ENCODE measurements around the gene SUN1. TPM values are rescaled to one million over a fixed set of nuclear protein-coding genes. Genes with fewer than 3 reads are reported as not detected.

SUN1 gene
- total RNA-seq, 5 donors from 2014 or later (not counting 1 experiment from before 2014, with no cell fraction given) = 90.8 to 299 (median 279) TPM

DNA sequence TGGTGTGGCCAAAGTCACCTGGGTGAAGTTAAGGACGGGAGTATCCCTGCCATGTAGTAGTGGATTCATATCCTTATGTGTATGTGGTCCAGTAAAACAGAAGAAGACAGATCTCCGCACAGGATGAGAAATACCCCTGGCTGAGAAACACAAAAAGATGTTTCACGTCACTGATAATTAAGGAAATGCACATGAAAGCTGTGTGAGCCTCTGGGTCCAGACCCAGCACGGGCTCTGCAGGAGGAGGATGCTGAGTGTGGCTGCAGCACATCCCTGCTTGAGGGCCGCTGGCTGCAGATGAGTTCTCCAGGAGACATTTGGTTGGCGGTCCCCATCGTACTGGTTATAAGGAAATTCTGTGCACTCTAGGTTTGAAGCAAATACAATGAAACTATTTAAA lies 8.2 kb upstream of the SUN1 start:
- H3K27me3 ChIP-seq (replicated peaks in 1 of 2; ENCODE audit: control insufficient read depth in 2 of 2, extremely low read depth in 1 of 2, insufficient read depth in 2 of 2, low read length in 1 of 2) = no peaks in the 10 kb centered on the region
- Mint-ChIP-seq H3K27ac (peak overlapping the region in 1 of 2 donors; percentile 5), H3K36me3 (peaks cover 33% of the 10 kb centered on the region), H3K27me3 (no peaks in the 10 kb centered on the region), H3K9me3 (no peaks in the 10 kb centered on the region), H3K4me3 (no peak overlapping the region), H3K4me1 (peaks cover 56 to 74% (median 72%) of the 10 kb centered on the region in 3 donors)
- POLR2A ChIA-PET = no interaction called here
- ATAC-seq (replicated peaks in 1 of 4) (no peak), DNase-seq (no peak)
- WGBS (ENCODE audit: insufficient coverage) = 93% methylated on average over 4 of the region's 7 CpGs
- peaks cover 0 to 4% of the 10 kb centered on the region in 2 experiments for H3K4me1 ChIP-seq (ENCODE audit: control insufficient read depth in 1 of 2, extremely low read depth in 1 of 2, insufficient read depth in 2 of 2, low read length in 2 of 2)
- CTCF ChIA-PET = no interaction called here
- H3K4me3 ChIP-seq (ENCODE audit: control insufficient read depth in 1 of 2, extremely low read depth in 1 of 2, low read length in 1 of 2) = no peak overlapping the region
- H3K36me3 ChIP-seq (ENCODE audit: control insufficient read depth in 2 of 2, extremely low read depth in 1 of 2, insufficient read depth in 1 of 2, low read length in 1 of 2) = peaks cover 10 to 15% of the 10 kb centered on the region in 2 donors
- no peak overlapping the region for H3K27ac ChIP-seq (ENCODE audit: low read length)
- no peaks in the 10 kb centered on the region for H3K9me3 ChIP-seq

DNA sequence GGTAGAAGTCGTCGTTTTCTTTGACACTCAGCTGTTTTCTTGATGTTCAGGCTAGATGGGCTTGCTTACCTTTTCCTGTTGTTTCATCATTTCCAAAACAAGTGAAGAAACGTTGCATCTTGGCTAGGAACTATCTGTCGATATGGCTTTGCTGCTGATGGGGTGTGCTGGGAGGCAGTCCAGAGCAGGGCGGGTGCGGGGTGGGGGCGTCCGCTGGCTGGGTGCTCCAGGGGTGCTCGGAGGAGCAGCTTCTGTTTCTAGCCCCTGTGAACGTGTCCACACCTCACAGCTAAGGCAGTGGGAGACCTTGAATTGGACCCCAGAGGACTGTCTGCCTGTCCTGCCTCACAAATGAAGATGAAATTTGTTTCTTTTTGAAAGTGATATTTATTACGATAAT lies 7.6 kb upstream of the SUN1 start:
- H3K36me3 Mint-ChIP-seq = peaks cover 30% of the 10 kb centered on the region
- CTCF ChIA-PET = interaction anchor here in 1 of 2 donors (0.6 kb wide), 1 partner anchor 85 kb away, joined by 5 read pairs; no protein-coding TSS in a partner anchor

DNA sequence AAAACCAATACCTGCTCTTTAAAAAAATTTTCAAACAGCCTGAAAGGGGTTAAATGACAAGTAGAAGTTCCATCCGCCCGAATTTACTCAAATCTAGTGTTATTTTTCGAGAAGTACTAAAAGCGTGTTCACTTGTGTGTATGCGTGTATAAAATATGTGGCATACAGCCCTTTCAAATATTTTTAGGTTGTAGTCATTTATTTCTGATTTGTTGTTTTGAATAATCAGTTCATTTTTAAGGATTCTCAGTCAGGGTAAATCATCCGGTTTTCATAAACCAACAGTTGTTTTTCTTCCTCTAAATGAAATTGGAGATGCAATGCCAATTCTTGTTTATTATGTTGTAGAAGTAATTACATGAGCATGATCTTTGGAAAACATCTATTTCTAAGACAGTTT lies 6.9 kb upstream of the SUN1 start:
- Histone ChIP-seq H3K36me3 (ENCODE audit: control insufficient read depth in 2 of 2, extremely low read depth in 1 of 2, insufficient read depth in 1 of 2, low read length in 1 of 2) (peaks cover 10 to 15% of the 10 kb centered on the region in 2 donors), H3K9me3 (no peaks in the 10 kb centered on the region), H3K27me3 (replicated peaks in 1 of 2; ENCODE audit: control insufficient read depth in 2 of 2, extremely low read depth in 1 of 2, insufficient read depth in 2 of 2, low read length in 1 of 2) (no peaks in the 10 kb centered on the region), H3K4me3 (ENCODE audit: control insufficient read depth in 1 of 2, extremely low read depth in 1 of 2, low read length in 1 of 2) (no peak overlapping the region), H3K4me1 (ENCODE audit: control insufficient read depth in 1 of 2, extremely low read depth in 1 of 2, insufficient read depth in 2 of 2, low read length in 2 of 2) (peaks cover 2 to 9% of the 10 kb centered on the region in 2 experiments), H3K27ac (ENCODE audit: low read length) (no peak overlapping the region)
- H3K27me3 Mint-ChIP-seq = no peaks in the 10 kb centered on the region
- H3K4me3 Mint-ChIP-seq = no peak overlapping the region
- WGBS (ENCODE audit: insufficient coverage) = 100% methylated on average over 3 of the region's 6 CpGs
- CTCF ChIA-PET = interaction anchor here in 1 of 2 donors (0.6 kb wide), 1 partner anchor 84 kb away, joined by 5 read pairs; no protein-coding TSS in a partner anchor
- DNase-seq = no peak
- H3K4me1 Mint-ChIP-seq = peaks cover 53 to 74% (median 71%) of the 10 kb centered on the region in 3 donors
- peaks cover 27% of the 10 kb centered on the region for H3K36me3 Mint-ChIP-seq
- no peaks in the 10 kb centered on the region for H3K9me3 Mint-ChIP-seq
- ATAC-seq (replicated peaks in 1 of 4) = no peak
- H3K27ac Mint-ChIP-seq = no peak overlapping the region
- POLR2A ChIA-PET = no interaction called here

More for the DNA sequence above, 7.6 kb upstream of the SUN1 start:
- H3K9me3 ChIP-seq = no peaks in the 10 kb centered on the region
- Mint-ChIP-seq H3K27ac (peak overlapping the region in 1 of 2 donors; percentile 28), H3K4me1 (peaks cover 53 to 74% (median 71%) of the 10 kb centered on the region in 3 donors), H3K4me3 (no peak overlapping the region), H3K27me3 (no peaks in the 10 kb centered on the region), H3K9me3 (no peaks in the 10 kb centered on the region)
- no peak for DNase-seq
- ATAC-seq (replicated peaks in 1 of 4) = no peak
- H3K4me1 ChIP-seq (ENCODE audit: control insufficient read depth in 1 of 2, extremely low read depth in 1 of 2, insufficient read depth in 2 of 2, low read length in 2 of 2) = peaks cover 0 to 4% of the 10 kb centered on the region in 2 experiments
- no peak overlapping the region for H3K27ac ChIP-seq (ENCODE audit: low read length)
- H3K36me3 ChIP-seq (ENCODE audit: control insufficient read depth in 2 of 2, extremely low read depth in 1 of 2, insufficient read depth in 1 of 2, low read length in 1 of 2) = peaks cover 10 to 15% of the 10 kb centered on the region in 2 donors
- WGBS (ENCODE audit: insufficient coverage) = 90% methylated on average over 10 of the region's 11 CpGs
- POLR2A ChIA-PET = no interaction called here
- H3K4me3 ChIP-seq (ENCODE audit: control insufficient read depth in 1 of 2, extremely low read depth in 1 of 2, low read length in 1 of 2) = no peak overlapping the region
- H3K27me3 ChIP-seq (replicated peaks in 1 of 2; ENCODE audit: control insufficient read depth in 2 of 2, extremely low read depth in 1 of 2, insufficient read depth in 2 of 2, low read length in 1 of 2) = no peaks in the 10 kb centered on the region

DNA sequence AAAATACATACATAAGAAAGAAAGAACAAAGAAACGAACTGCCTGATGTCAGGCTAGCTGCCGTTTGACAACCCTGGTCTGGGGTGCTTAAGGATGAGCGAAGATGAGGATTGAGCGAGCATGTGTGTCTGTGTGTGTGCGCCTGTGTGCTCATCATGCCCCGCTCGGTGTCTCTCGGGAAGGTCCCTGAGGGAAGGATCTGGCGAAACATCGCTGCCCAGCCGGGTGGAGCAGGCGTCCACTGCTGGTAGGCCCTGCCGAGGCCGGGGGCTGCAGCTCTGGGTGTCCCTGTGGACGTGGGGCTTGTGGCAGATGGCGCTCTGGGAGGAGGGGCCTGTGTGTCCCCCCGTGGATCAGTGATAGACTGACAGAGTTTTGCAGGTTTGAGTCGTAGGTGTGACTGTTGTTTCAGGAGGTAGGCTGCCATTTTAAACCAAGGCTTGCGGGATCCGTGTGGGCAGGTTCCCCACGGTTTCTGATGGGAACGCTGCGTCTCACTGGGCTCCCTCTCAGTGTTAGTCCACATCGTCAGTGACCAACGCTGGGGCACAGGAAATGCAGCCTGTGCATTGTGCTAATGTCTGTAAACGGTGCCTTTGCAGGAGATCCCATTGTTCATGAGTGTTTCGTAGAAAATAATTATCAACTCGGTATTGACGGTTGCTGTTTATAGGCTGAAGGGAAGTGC lies 5.9 kb upstream of the SUN1 start:
- POLR2A ChIA-PET = no interaction called here
- Histone ChIP-seq H3K4me3 (ENCODE audit: control insufficient read depth in 1 of 2, extremely low read depth in 1 of 2, low read length in 1 of 2) (no peak overlapping the region), H3K27ac (ENCODE audit: low read length) (no peak overlapping the region), H3K27me3 (replicated peaks in 1 of 2; ENCODE audit: control insufficient read depth in 2 of 2, extremely low read depth in 1 of 2, insufficient read depth in 2 of 2, low read length in 1 of 2) (no peaks in the 10 kb centered on the region), H3K9me3 (no peaks in the 10 kb centered on the region), H3K4me1 (ENCODE audit: control insufficient read depth in 1 of 2, extremely low read depth in 1 of 2, insufficient read depth in 2 of 2, low read length in 2 of 2) (peaks cover 9 to 19% of the 10 kb centered on the region in 2 experiments), H3K36me3 (ENCODE audit: control insufficient read depth in 2 of 2, extremely low read depth in 1 of 2, insufficient read depth in 1 of 2, low read length in 1 of 2) (peaks cover 10 to 15% of the 10 kb centered on the region in 2 donors)
- Mint-ChIP-seq H3K27ac (no peak overlapping the region), H3K4me1 (peaks cover 57 to 75% (median 72%) of the 10 kb centered on the region in 3 donors), H3K27me3 (no peaks in the 10 kb centered on the region), H3K4me3 (no peak overlapping the region), H3K36me3 (peaks cover 21% of the 10 kb centered on the region), H3K9me3 (no peaks in the 10 kb centered on the region)
- CTCF ChIA-PET = no interaction called here
- 89% methylated on average over 24 of the region's 29 CpGs for WGBS (ENCODE audit: insufficient coverage)
- DNase-seq (no peak), ATAC-seq (replicated peaks in 1 of 4) (no peak)

DNA sequence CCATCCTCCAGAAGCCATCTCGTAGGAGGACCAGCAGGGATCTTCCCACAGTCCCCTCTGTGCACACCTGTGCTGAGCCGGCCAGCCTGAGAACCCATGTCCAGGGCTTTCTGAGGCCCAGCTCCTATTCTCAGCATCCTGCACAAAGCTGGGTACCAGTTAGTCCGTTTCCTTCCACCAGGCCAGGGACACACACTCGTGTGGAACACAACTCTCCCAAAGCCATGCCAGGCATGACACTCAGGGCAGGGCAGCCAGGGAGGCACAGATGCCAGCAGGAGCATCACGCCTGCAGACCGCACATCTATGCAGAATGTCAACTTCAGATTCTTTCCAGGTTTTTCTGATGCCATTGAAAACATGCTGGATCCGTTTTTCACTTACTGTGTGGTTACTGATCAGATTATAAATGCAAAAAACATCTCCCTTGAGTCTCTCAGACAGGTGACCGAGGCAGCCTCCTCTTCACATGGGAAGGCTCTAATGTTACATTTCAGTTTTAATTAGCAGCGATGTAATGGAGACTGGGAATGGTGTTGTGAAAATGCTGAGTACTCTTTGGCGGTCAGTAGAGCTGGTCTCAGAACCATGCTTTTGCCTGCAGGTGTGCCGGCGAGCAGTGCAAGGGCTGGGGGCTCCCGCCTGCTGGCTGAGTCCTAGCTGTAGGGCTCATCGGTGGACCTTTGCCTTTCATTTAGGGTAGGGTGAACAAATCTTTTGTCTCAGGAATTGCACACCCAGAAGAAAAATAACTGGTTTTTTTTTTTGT lies 3.3 kb upstream of the SUN1 start:
- H3K4me3 Mint-ChIP-seq = no peak overlapping the region
- no peak overlapping the region for H3K27ac ChIP-seq (ENCODE audit: low read length)
- H3K4me3 ChIP-seq (ENCODE audit: control insufficient read depth in 1 of 2, extremely low read depth in 1 of 2, low read length in 1 of 2) = no peak overlapping the region
- no peak for ATAC-seq (replicated peaks in 1 of 4)
- 95% methylated on average over 12 of the region's 14 CpGs for WGBS (ENCODE audit: insufficient coverage)
- no peaks in the 10 kb centered on the region for H3K27me3 Mint-ChIP-seq
- H3K27ac Mint-ChIP-seq = peak overlapping the region; percentile 36 to 66
- H3K36me3 Mint-ChIP-seq = peaks cover 16% of the 10 kb centered on the region
- peaks cover 0 to 7% of the 10 kb centered on the region in 2 donors for H3K36me3 ChIP-seq (ENCODE audit: control insufficient read depth in 2 of 2, extremely low read depth in 1 of 2, insufficient read depth in 1 of 2, low read length in 1 of 2)
- H3K4me1 Mint-ChIP-seq = peaks cover 59 to 75% (median 71%) of the 10 kb centered on the region in 3 donors
- no peak for DNase-seq
- H3K9me3 Mint-ChIP-seq = no peaks in the 10 kb centered on the region
- no peaks in the 10 kb centered on the region for H3K9me3 ChIP-seq
- CTCF ChIA-PET = interaction anchor here in 1 of 2 donors (1.6 kb wide), 1 partner anchor 12 kb away, joined by 4 read pairs; no protein-coding TSS in a partner anchor
- H3K27me3 ChIP-seq (replicated peaks in 1 of 2; ENCODE audit: control insufficient read depth in 2 of 2, extremely low read depth in 1 of 2, insufficient read depth in 2 of 2, low read length in 1 of 2) = no peaks in the 10 kb centered on the region
- H3K4me1 ChIP-seq (ENCODE audit: control insufficient read depth in 1 of 2, extremely low read depth in 1 of 2, insufficient read depth in 2 of 2, low read length in 2 of 2) = peaks cover 24 to 44% of the 10 kb centered on the region in 2 experiments
- POLR2A ChIA-PET = interaction anchor here in 1 of 2 donors (1.2 kb wide), 1 partner anchor 12 kb away, joined by 3 read pairs; no protein-coding TSS in a partner anchor

DNA sequence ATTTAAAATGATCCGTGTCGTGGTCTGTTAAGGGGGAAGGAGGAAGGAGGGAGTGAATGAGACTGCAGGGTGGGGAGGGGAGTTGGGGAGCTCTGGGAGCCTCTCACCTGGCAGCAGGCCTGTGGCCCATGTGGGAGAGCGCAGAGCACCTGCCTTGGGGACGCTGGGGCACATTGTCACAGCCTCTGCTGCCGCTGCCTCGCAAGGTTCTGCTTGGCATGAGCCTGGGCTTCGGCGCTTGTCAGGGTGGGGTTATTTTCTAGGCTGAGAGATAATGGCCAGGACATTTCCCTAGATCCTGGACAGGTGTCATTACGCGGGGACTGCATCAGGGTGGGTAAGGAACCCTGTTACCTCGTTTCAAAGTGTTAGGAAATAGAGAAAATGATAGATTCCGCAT lies 2.2 kb upstream of the SUN1 start:
- Mint-ChIP-seq H3K36me3 (peaks cover 11% of the 10 kb centered on the region), H3K9me3 (no peaks in the 10 kb centered on the region), H3K27ac (peak overlapping the region; percentile 95 to 99), H3K4me1 (peaks cover 53 to 77% (median 69%) of the 10 kb centered on the region in 3 donors), H3K4me3 (peak overlapping the region in 2 of 3 donors; percentile 34 to 68), H3K27me3 (no peaks in the 10 kb centered on the region)
- DNase-seq (no peak), ATAC-seq (replicated peaks in 1 of 4) (no peak)
- 78% methylated on average over 6 of the region's 12 CpGs for WGBS (ENCODE audit: insufficient coverage)
- no peak overlapping the region for H3K4me3 ChIP-seq (ENCODE audit: control insufficient read depth in 1 of 2, extremely low read depth in 1 of 2, low read length in 1 of 2)
- ChIA-PET CTCF (no interaction called here), POLR2A (no interaction called here)
- peaks cover 0 to 7% of the 10 kb centered on the region in 2 donors for H3K36me3 ChIP-seq (ENCODE audit: control insufficient read depth in 2 of 2, extremely low read depth in 1 of 2, insufficient read depth in 1 of 2, low read length in 1 of 2)
- no peaks in the 10 kb centered on the region for H3K9me3 ChIP-seq
- no peak overlapping the region for H3K27ac ChIP-seq (ENCODE audit: low read length)
- H3K4me1 ChIP-seq (ENCODE audit: control insufficient read depth in 1 of 2, extremely low read depth in 1 of 2, insufficient read depth in 2 of 2, low read length in 2 of 2) = peaks cover 24 to 45% of the 10 kb centered on the region in 2 experiments
- no peaks in the 10 kb centered on the region for H3K27me3 ChIP-seq (replicated peaks in 1 of 2; ENCODE audit: control insufficient read depth in 2 of 2, extremely low read depth in 1 of 2, insufficient read depth in 2 of 2, low read length in 1 of 2)

Data from T-cell (primary cell).